Testis (tissue), 3 donors: ENCODE results near the gene CARHSP1. TPM values are rescaled to one million over a fixed set of nuclear protein-coding genes. Genes with fewer than 3 reads are reported as not detected.

Experiments
- DNase-seq: peaks from one replicate; pipeline ENCODE4 v3.0.0-alpha.2; 2019
- H3K27ac ChIP-seq, 2 donors: fragments of 200-600 bp; sonication (generic); one replicate each; pipeline ENCODE4 v1.5.1; 2019
- H3K27me3 ChIP-seq: fragments of 200-600 bp; sonication (generic); one replicate; pipeline ENCODE4 v1.5.1; 2019
- H3K36me3 ChIP-seq: fragments of 200-600 bp; sonication (generic); one replicate; pipeline ENCODE4 v1.5.1; 2017; ENCODE audit warnings: low read depth; ENCODE audit errors: missing control alignments
- H3K4me1 ChIP-seq: fragments of 200-600 bp; sonication (generic); one replicate; pipeline ENCODE4 v1.5.1; 2019
- H3K4me3 ChIP-seq, 2 donors: fragments of 200-600 bp; sonication (generic); one replicate each; pipeline ENCODE4 v1.5.1; 2017 to 2019
- H3K9me3 ChIP-seq: fragments of 200-600 bp; sonication (generic); one replicate; pipeline ENCODE4 v1.5.1; 2017
- POLR2A ChIP-seq: fragments of 450-650 bp; IDR thresholded peaks from one replicate; pipeline ENCODE4 v1.6.1; 2017; ENCODE audit warnings: antibody characterized with exemption, mild to moderate bottlenecking, moderate library complexity
- WGBS, 2 donors: methylation state at CpG; one replicate each; pipeline ENCODE4 v1.1.5; 2018; 5-methylcytosine and 5-hydroxymethylcytosine counted together
- intact Hi-C: fragments of 100-400 bp; cut with DNase I; formaldehyde crosslinking; loops from one replicate; pipeline ENCODE4 v1.15.1; 2023; ENCODE audit warnings: low total_unique reads
- polyA plus RNA-seq: library from polyadenylated mRNA; stranded (reverse); fragments of 350-450 nt; fragmentation: Illumina TruSeq; extraction: RNeasy Lipid Tissue Mini Kit (QIAGEN cat#74804); gene quantifications from one replicate; pipeline ENCODE4 v1.2.3, GENCODE V29; 2014; ENCODE audit warnings: low read depth, low replicate concordance; ENCODE audit not compliant: insufficient read depth
- total RNA-seq, 2 donors: library from RNA; depleted of rRNA; stranded (reverse); fragments of >200 nt; gene quantifications; one replicate each; pipeline ENCODE4 v1.2.3, GENCODE V29; 2016
- TF ChIP-seq, protein P1 (sequence below), 3 experiments: fragments of 450-650 bp in 2 of 3; fragments of 200-600 bp in 1 of 3; sonication (generic) in 1 of 3; IDR thresholded peaks; one replicate each; pipeline ENCODE4 v1.5.1; 2016 to 2019; ENCODE audit warnings: antibody characterized with exemption in 3 of 3, mild to moderate bottlenecking in 2 of 3, moderate library complexity in 1 of 3

Gene CARHSP1
- total and polyA plus RNA-seq, 3 donors from 2014 or later, result 241 to 457 (median 437) TPM

- H3K36me3 ChIP-seq, result no peaks in the 10 kb centered on the region
- H3K27ac ChIP-seq, result no peak overlapping the region
- intact Hi-C loops, result no loop called here
Measured at GRCh38 chr16:8854298-8854948, 14.4 kb downstream of the CARHSP1 start.

DNA sequence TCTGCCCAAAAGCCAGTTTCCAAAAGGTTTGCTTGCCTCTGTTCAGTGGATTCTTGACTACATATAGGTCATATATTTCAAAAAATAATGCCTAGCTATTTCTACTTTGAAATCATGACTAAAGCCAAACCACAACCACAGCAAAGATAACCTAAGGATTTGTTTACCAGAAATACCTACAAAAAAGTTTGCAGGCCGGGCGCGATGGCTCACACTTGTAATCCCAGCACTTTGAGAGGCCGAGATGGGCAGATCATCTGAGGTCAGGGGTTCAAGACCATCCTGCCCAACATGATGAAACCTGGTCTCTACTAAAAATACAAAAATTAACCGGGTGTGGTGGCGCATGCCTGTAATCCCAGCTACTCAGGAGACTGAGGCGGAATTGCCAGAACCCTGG lies 15.2 kb downstream of the CARHSP1 start:
- no peaks in the 10 kb centered on the region for H3K36me3 ChIP-seq
- TF ChIP-seq, protein P1, sequence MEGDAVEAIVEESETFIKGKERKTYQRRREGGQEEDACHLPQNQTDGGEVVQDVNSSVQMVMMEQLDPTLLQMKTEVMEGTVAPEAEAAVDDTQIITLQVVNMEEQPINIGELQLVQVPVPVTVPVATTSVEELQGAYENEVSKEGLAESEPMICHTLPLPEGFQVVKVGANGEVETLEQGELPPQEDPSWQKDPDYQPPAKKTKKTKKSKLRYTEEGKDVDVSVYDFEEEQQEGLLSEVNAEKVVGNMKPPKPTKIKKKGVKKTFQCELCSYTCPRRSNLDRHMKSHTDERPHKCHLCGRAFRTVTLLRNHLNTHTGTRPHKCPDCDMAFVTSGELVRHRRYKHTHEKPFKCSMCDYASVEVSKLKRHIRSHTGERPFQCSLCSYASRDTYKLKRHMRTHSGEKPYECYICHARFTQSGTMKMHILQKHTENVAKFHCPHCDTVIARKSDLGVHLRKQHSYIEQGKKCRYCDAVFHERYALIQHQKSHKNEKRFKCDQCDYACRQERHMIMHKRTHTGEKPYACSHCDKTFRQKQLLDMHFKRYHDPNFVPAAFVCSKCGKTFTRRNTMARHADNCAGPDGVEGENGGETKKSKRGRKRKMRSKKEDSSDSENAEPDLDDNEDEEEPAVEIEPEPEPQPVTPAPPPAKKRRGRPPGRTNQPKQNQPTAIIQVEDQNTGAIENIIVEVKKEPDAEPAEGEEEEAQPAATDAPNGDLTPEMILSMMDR (IDR thresholded peaks at IDR 0.05), result no peak
- no peak for TF ChIP-seq POLR2A
- H3K4me3 ChIP-seq, result no peak overlapping the region
- H3K4me1 ChIP-seq, result peaks cover 15% of the 10 kb centered on the region
- WGBS, 2 donors, result 93 to 96% methylated on average over 7 of the region's 7 CpGs
- no peaks in the 10 kb centered on the region for H3K27me3 ChIP-seq
- no peak overlapping the region for H3K27ac ChIP-seq
- no peaks in the 10 kb centered on the region for H3K9me3 ChIP-seq
- intact Hi-C loops, result no loop called here
- no peak for DNase-seq

More at GRCh38 chr16:8854298-8854948, 14.4 kb downstream of the CARHSP1 start:
- H3K4me3 ChIP-seq, result no peak overlapping the region
- no peak for TF ChIP-seq POLR2A
- TF ChIP-seq, protein P1 (IDR thresholded peaks at IDR 0.05), result no peak
- WGBS, 2 donors, result 88 to 89% methylated on average over 8 to 9 of the region's 9 CpGs
- no peaks in the 10 kb centered on the region for H3K27me3 ChIP-seq
- no peak for DNase-seq
- H3K4me1 ChIP-seq, result peaks cover 15% of the 10 kb centered on the region
- no peaks in the 10 kb centered on the region for H3K9me3 ChIP-seq

GRCh38 chr16:8853150-8853549 lies 15.7 kb downstream of the CARHSP1 start:
- Histone ChIP-seq H3K4me1 (peaks cover 15% of the 10 kb centered on the region), H3K27me3 (no peaks in the 10 kb centered on the region), H3K4me3 (no peak overlapping the region), H3K27ac (no peak overlapping the region), H3K36me3 (no peaks in the 10 kb centered on the region), H3K9me3 (no peaks in the 10 kb centered on the region)
- TF ChIP-seq, protein P1 (IDR thresholded peaks at IDR 0.05), result no peak
- TF ChIP-seq POLR2A, result no peak
- 41 to 45% methylated on average over 7 of the region's 7 CpGs for WGBS, 2 donors
- DNase-seq, result no peak
- intact Hi-C loops, result no loop called here

GRCh38 chr16:8852534-8852933 lies 16.3 kb downstream of the CARHSP1 start:
- no peak for TF ChIP-seq POLR2A
- TF ChIP-seq, protein P1 (IDR thresholded peaks at IDR 0.05), result no peak
- no peak overlapping the region for H3K4me3 ChIP-seq
- intact Hi-C loops, result no loop called here
- no peak for DNase-seq
- peaks cover 15% of the 10 kb centered on the region for H3K4me1 ChIP-seq
- H3K36me3 ChIP-seq, result no peaks in the 10 kb centered on the region
- no peaks in the 10 kb centered on the region for H3K9me3 ChIP-seq
- H3K27me3 ChIP-seq, result no peaks in the 10 kb centered on the region
- 73 to 79% methylated on average over 8 of the region's 8 CpGs for WGBS, 2 donors
- H3K27ac ChIP-seq, result no peak overlapping the region

GRCh38 chr16:8851761-8852403 lies 16.9 kb downstream of the CARHSP1 start:
- WGBS, 2 donors, result 87 to 94% methylated on average over 5 to 8 of the region's 8 CpGs
- Histone ChIP-seq H3K36me3 (no peaks in the 10 kb centered on the region), H3K27me3 (no peaks in the 10 kb centered on the region), H3K4me1 (peaks cover 15% of the 10 kb centered on the region), H3K9me3 (no peaks in the 10 kb centered on the region), H3K4me3 (no peak overlapping the region), H3K27ac (no peak overlapping the region)
- TF ChIP-seq POLR2A, result no peak
- TF ChIP-seq, protein P1 (IDR thresholded peaks at IDR 0.05), result no peak
- intact Hi-C loops, result no loop called here
- DNase-seq, result no peak
